Measurements from ENCODE around the gene ZDHHC24.
A peak's percentile ranks its signal among the peaks of the same experiment; 100 is the strongest.

ZDHHC24 gene

DNA sequence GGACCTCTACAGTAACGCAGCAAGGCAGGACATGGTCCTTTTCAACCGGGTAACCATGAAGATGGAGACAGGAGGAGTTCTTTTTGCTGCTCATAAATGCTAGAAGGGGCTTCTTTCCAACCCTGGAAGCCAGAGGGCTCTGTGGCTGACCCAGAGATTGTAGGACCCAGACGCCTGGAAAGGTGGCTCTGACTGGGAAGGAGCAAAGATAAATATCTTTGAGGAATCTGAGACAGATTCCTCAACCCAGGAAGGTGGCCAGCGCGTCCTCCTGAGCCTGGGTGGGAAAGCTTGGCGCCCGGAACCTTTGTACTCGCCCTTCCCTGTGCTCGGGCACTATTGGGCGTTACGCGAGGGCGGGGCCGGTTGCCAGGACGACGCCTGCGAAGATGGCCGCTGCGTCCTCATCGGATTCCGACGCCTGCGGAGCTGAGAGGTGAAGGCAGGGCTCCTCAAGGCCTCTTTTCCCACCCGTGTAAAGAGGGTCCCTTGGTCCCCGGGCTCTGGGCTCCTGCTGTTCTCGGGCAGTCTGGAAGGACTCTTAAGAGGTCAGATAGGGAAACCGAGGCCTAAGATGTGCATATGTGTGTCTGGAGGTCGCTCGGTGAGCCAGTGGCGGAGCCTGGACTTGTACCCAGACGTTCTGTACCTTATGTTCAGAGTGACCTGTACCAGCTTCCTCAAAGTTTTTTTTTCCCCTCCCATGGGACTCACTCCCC, 35.4 kb downstream of the ZDHHC24 start, which contains the start of gene BBS1:
BBS1 (plus strand) TSS at position 365 of the 719 bp plus-strand sequence; CDS start at position 390, 25 bp downstream.
- H3K4me3 ChIP-seq (ENCODE audit: low read length) = peak within 1 kb of the TSS; percentile 86
- no peak for TF ChIP-seq ZNF274 (IDR thresholded peaks at IDR 0.05; ENCODE audit: low read depth, low read length)

DNA sequence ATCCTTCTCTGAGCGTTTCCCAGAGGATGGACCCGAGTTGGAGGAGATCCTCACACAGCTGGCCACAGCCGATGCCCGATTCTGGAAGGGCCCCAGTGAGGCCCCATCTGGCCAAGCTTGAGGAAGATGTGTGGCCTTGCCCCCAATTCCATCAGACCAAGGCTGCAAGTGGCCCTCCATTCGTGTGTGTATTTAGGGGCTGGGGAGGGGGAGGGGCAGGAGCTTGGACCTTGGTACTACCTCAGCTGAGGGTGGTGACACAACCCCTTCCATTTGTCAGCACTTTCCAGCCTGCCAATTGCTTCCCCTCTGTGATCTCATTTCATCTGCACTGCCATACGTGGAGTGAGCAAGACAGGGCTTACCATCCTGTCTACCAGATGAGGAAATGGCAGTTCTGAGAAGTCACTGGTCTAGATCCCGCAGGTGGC, 36.7 kb downstream of the ZDHHC24 start:
- no peak overlapping the region for H3K4me3 ChIP-seq (ENCODE audit: low read length)
- TF ChIP-seq ZNF274 (IDR thresholded peaks at IDR 0.05; ENCODE audit: low read depth, low read length) = no peak

DNA sequence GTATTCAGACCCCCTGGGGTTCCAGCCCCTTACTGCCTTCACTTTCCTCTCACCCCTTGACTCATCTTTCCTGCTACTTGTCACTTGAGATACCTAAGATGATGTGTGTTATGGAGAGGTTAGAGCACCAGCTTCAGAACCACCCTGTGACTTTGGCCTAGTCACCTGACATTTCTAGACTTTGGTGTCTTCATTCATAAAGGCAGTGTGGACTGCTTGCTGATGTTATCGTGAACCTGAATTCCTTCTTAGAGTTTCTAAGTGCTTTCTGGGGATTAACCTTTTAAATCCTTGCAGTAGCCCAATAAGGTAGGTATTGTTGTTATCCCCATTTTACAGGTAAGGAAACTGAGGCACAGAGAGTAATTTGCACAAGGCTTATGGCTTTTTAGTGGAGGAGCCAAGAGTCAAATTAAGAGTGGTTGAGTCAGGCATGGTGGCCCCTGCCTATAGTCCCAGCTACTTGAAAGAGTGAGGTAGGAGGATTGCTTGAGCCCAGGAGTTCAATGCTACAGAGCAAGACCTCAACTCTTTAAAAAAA, 40.5 kb downstream of the ZDHHC24 start:
- TF ChIP-seq ZNF274 (IDR thresholded peaks at IDR 0.05; ENCODE audit: low read depth, low read length) = no peak
- no peak overlapping the region for H3K4me3 ChIP-seq (ENCODE audit: low read length)

DNA sequence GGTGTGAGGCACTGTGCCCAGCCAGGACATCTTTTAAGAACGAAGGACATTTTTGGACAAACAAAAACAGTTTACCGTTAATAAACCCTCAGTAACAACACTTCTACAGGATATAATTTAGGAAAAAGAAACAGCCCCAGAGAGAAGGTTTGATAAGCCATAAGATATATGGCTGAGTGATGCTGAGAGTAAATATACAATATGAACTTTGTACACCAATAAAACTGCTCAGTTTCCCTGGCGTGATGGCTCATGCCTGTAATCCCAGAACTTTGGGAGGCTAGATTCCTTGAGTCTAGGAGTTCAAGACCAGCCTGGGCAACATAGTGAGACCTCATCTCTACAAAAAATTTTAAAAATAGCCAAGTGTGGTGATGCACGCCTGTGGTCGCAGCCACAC, 47.3 kb downstream of the ZDHHC24 start:
- TF ChIP-seq ZNF274 (IDR thresholded peaks at IDR 0.05; ENCODE audit: low read depth, low read length) = no peak

DNA sequence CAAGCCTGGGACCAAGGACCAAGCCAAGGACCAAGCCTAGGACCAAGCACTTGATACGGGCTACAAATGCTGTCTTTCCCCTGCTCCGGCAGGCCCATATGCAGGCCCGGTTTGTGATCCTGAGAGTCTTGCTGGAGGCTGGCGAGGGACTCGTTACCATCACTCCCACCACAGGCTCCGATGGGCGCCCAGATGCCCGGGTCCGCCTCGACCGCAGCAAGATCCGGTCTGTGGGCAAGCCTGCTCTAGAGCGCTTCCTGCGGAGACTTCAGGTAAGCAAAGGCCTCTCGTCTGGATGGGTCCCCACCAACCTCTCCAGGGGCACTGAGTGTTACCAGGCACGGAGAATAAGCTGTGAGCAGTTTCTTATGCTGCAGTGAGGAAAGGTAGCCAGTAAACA, 48.6 kb downstream of the ZDHHC24 start:
- no peak for TF ChIP-seq ZNF274 (IDR thresholded peaks at IDR 0.05; ENCODE audit: low read depth, low read length)
- no peak overlapping the region for H3K4me3 ChIP-seq (ENCODE audit: low read length)

More for the DNA sequence above, 47.3 kb downstream of the ZDHHC24 start:
- no peak overlapping the region for H3K4me3 ChIP-seq (ENCODE audit: low read length)

DNA sequence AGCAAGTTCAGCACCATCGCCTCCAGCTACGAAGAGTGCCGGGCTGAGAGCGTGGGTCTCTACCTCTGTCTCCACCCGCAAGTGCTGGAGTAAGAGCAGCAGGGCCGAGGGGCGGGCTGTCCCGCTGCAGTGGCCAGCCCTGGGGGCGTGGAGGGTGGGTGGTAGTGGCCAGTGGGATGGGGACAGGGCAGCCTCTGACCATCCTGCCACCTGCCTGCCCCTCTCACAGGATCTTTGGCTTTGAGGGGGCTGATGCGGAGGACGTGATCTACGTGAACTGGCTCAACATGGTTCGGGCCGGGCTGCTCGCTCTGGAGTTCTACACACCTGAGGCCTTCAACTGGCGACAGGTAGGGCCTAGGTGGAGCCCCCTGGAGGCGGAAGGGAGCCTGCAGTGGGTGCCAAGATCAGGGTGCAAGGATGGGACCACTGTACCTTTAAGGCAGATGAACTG, 50.4 kb downstream of the ZDHHC24 start:
- TF ChIP-seq ZNF274 (IDR thresholded peaks at IDR 0.05; ENCODE audit: low read depth, low read length) = no peak
- no peak overlapping the region for H3K4me3 ChIP-seq (ENCODE audit: low read length)

DNA sequence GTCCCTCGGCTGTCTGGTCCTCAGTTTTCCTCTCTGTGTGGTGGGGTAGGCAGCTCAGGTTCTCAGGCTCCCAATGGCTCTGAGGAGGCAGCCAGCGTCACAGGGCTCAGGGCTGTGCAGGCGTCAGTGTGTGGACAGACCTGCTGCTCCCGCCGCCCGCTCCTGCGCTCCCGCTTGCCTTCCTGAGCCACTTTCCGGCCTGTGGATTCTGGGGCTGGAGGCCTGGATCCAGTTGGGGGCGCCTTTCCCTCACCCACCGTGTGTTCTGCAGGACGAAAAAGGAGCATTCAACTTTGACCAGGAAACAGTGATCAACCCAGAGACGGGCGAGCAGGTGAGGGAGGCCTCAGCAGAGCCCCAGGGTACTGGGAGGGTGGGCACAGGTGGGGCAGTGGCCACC, 50.9 kb downstream of the ZDHHC24 start:
- TF ChIP-seq ZNF274 (IDR thresholded peaks at IDR 0.05; ENCODE audit: low read depth, low read length) = no peak
- H3K4me3 ChIP-seq (ENCODE audit: low read length) = no peak overlapping the region

DNA sequence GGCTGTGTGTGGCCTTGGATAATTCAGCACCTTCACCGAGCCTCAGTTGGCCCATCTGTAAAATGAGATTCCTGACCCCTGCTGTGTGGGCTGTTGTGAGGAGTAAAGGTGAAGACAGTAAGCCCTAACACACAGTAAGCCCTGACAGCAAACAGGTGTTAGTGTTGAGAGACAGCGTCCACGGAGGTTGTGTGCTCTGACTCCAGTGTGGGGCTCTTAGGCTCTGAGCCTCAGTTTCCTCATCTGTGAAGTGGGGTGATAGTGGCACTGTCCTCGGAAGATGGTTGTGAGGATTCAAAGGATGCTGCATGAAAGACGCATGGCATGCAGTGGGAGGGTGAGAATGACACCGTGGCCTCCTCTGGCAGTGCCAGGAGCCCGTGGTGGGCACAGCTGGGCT, 51.4 kb downstream of the ZDHHC24 start:
- H3K4me3 ChIP-seq (ENCODE audit: low read length) = no peak overlapping the region
- TF ChIP-seq ZNF274 (IDR thresholded peaks at IDR 0.05; ENCODE audit: low read depth, low read length) = no peak

DNA sequence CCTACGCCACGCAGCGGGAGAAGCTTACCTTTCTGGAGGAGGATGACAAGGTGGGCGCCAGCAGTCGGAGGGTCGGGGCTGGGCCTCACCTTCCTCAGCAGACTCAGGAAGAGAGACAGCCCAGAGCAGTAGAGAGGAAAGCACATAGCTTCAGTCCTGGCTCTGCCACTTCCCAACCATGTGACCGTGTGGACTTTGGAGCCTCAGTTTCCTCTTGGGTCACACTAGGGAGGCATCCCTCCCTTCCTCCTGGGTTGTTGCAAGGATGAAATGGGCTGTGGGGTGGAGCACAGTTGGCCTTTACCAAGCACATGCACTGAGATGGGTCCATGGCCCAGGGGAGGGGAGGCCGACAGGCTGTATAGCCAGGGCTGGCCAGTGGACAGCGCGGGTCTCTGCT, 52.7 kb downstream of the ZDHHC24 start:
- no peak overlapping the region for H3K4me3 ChIP-seq (ENCODE audit: low read length)
- no peak for TF ChIP-seq ZNF274 (IDR thresholded peaks at IDR 0.05; ENCODE audit: low read depth, low read length)

DNA sequence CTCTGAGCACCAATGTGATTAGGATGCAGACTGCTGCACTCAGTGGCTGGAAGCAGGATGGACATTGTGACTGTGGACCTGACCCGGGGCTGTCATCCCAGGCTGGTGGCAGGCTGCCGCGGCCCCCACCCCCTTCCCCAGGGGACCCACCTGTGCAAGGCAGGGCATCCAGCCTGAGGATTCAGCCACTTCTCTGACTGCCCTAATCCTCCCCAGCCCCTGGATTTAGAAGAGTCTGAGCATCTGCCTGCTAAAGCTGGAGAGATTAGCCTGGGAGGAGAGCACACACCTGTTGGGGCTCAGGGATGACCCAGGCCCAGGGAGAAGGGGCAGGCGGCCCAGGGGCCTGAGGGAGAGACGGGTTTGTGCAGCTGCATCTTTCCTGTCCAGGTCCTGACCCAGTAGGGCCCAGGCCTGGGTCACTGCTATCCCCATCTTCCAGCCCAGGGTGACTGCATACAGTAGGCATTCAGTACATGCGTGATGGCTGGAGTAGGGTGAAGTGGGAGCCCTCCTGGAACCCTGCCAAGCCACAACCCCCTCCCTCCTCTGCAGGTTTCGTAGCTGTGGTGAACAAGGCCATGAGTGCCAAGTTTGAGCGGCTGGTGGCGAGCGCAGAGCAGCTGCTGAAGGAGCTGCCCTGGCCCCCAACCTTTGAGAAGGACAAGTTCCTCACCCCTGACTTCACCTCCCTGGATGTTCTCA, 53.5 kb downstream of the ZDHHC24 start:
- no peak for TF ChIP-seq ZNF274 (IDR thresholded peaks at IDR 0.05; ENCODE audit: low read depth, low read length)
- no peak overlapping the region for H3K4me3 ChIP-seq (ENCODE audit: low read length)

DNA sequence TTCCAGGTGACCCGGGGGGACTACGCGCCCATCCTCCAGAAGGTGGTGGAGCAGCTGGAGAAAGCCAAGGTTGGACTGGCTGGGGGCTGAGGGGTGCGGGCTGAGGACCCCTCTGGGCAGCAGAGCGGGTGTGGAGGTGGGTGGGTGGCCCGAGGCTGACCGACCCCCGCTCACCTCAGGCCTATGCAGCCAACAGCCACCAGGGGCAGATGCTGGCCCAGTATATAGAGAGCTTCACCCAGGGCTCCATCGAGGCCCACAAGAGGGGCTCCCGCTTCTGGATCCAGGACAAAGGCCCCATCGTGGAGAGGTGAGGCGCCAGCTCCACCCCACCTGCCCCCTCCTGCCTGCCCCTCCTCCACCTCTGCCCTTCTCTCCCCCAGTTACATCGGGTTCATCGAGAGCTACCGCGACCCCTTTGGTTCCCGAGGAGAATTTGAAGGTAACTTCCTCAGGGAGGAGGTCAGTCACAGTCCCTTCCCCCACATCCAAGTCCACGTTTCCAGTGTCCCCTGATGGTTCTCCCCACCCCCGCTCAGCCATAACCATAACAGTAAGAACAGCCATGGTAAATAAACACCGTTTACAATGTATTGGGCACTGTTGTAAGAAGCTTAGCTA, 54.4 kb downstream of the ZDHHC24 start:
- TF ChIP-seq ZNF274 (IDR thresholded peaks at IDR 0.05; ENCODE audit: low read depth, low read length) = no peak
- no peak overlapping the region for H3K4me3 ChIP-seq (ENCODE audit: low read length)

DNA sequence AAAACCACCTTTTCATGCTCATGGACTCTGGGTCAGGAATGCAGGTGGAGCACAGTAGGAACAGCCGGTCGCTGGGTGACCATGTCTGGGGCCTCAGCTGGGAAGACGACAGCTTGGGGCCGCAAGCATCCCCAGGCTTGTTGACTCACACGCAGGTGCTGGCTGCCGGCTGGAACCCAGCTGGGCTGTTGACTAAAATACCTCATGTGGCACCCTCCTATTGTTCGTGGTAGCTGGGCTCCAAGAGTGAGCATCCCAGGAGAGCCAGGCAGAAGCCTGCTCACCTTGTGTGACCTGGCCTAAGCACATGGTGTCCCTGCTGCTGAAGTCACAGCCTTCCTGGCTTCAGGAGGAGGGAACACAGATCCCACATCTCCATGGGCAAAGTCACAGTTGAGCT, 56.2 kb downstream of the ZDHHC24 start:
- H3K4me3 ChIP-seq (ENCODE audit: low read length) = no peak overlapping the region
- no peak for TF ChIP-seq ZNF274 (IDR thresholded peaks at IDR 0.05; ENCODE audit: low read depth, low read length)

DNA sequence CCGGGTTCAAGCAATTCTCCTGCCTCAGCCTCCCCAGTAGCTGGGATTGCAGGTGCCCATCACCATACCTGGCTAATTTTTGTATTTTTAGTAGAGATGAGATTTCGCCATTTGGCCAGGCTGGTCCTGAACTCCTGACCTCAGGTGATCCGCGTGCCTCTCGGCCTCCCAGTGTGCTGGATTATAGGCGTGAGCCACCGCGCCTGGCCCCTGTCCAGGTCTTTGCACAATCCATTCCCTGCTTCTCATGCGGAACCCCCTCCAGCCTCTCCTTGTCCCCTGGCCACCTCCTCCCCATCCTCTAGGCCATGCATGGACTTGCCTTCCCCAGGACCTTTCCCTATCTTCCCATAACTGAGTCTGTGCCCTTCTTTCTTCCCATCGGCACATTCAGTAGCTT, 56.9 kb downstream of the ZDHHC24 start:
- H3K4me3 ChIP-seq (ENCODE audit: low read length) = no peak overlapping the region
- no peak for TF ChIP-seq ZNF274 (IDR thresholded peaks at IDR 0.05; ENCODE audit: low read depth, low read length)

DNA sequence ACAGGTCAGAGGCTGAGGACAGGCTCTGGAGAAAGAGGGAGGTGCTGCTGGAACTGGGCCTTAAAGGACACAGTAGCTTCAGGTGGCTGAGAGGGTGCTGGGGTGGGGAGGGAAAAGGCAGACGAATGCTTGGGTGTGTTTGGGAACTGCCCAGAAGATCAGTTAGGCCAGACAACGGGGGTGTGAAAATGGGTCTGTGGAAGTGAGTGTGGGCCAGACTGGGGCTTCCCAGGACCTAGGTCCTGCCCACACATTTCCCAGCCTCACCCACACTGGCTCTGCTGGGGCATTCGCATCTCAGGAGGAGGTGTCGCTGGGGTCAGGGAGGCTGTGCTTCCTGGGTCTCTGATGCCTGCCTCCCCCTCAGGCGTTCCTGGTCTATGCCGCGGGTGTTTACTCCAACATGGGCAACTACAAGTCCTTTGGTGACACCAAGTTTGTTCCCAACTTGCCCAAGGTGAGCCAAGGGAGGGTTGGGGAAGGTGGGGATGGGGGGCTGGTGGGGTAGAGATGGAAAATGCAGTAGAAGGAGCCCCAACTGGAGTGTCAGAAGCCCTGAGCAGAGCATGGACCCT, 61.0 kb downstream of the ZDHHC24 start:
- no peak for TF ChIP-seq ZNF274 (IDR thresholded peaks at IDR 0.05; ENCODE audit: low read depth, low read length)
- no peak overlapping the region for H3K4me3 ChIP-seq (ENCODE audit: low read length)
